Measurements from ENCODE around the gene SLC1A7. TPM values are rescaled to one million over a fixed set of nuclear protein-coding genes. Genes with fewer than 3 reads are reported as not detected.

SLC1A7 gene
- total and polyA plus RNA-seq, 2 experiments from 2014 or later = not detected

GRCh38 chr1:53067886-53068285, 74.6 kb downstream of the SLC1A7 start:
- DNase-seq (ENCODE audit: low read depth in 1 of 2, low spot score in 1 of 2) = no peak
- Histone ChIP-seq H3K27me3 (peaks cover 21% of the 10 kb centered on the region), H3K27ac (no peak overlapping the region), H3K36me3 (no peaks in the 10 kb centered on the region), H3K4me1 (ENCODE audit: low read depth) (peaks cover under 1% of the 10 kb centered on the region), H3K4me3 (no peak overlapping the region), H3K9me3 (ENCODE audit: low read depth) (no peaks in the 10 kb centered on the region)
- no peak for TF ChIP-seq CTCF (IDR thresholded peaks at IDR 0.05; ENCODE audit: low read depth, low read length)

- Histone ChIP-seq H3K27me3 (peaks cover 29% of the 10 kb centered on the region), H3K27ac (no peak overlapping the region), H3K4me1 (ENCODE audit: low read depth) (peaks cover 5% of the 10 kb centered on the region), H3K9me3 (ENCODE audit: low read depth) (no peaks in the 10 kb centered on the region), H3K36me3 (no peaks in the 10 kb centered on the region), H3K4me3 (no peak overlapping the region)
- DNase-seq (ENCODE audit: low read depth in 1 of 2, low spot score in 1 of 2) = peak in 1 of 2 donors; percentile 30
- no peak for TF ChIP-seq CTCF (IDR thresholded peaks at IDR 0.05; ENCODE audit: low read depth, low read length)
Measured at GRCh38 chr1:53066891-53067738, 75.3 kb downstream of the SLC1A7 start.

- TF ChIP-seq CTCF (IDR thresholded peaks at IDR 0.05; ENCODE audit: low read depth, low read length) = no peak
- no peak for DNase-seq (ENCODE audit: low read depth in 1 of 2, low spot score in 1 of 2)
Measured at GRCh38 chr1:53066488-53066887, 76.0 kb downstream of the SLC1A7 start.

DNA sequence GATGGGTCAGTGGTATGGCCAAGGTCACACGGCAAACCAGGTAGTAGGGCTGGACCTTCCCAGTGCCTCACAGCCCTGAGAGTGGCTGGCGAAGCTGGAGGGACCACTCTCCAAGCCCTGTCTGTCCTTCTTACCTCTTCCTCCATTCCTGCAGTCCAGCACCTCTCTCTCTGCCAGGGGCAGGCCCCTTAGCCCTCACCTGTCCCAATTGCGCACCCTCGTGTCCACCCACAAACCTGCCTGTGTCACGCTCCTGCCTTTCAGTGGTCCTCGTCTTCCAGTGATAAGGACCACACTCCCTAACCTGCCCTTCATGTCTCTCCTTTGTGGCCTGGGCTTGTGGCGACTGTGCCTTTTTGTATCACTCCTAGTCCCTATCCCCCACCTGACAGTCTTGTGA, 77.0 kb downstream of the SLC1A7 start:
- no peak for TF ChIP-seq CTCF (IDR thresholded peaks at IDR 0.05; ENCODE audit: low read depth, low read length)
- Histone ChIP-seq H3K27ac (no peak overlapping the region), H3K27me3 (peaks cover 46% of the 10 kb centered on the region), H3K4me1 (ENCODE audit: low read depth) (peaks cover 5% of the 10 kb centered on the region), H3K36me3 (no peaks in the 10 kb centered on the region), H3K9me3 (ENCODE audit: low read depth) (no peaks in the 10 kb centered on the region), H3K4me3 (no peak overlapping the region)
- DNase-seq (ENCODE audit: low read depth in 1 of 2, low spot score in 1 of 2) = no peak

More at GRCh38 chr1:53066488-53066887, 76.0 kb downstream of the SLC1A7 start:
- Histone ChIP-seq H3K27me3 (peaks cover 35% of the 10 kb centered on the region), H3K36me3 (no peaks in the 10 kb centered on the region), H3K9me3 (ENCODE audit: low read depth) (no peaks in the 10 kb centered on the region), H3K27ac (no peak overlapping the region), H3K4me1 (ENCODE audit: low read depth) (peaks cover 5% of the 10 kb centered on the region), H3K4me3 (no peak overlapping the region)

DNA sequence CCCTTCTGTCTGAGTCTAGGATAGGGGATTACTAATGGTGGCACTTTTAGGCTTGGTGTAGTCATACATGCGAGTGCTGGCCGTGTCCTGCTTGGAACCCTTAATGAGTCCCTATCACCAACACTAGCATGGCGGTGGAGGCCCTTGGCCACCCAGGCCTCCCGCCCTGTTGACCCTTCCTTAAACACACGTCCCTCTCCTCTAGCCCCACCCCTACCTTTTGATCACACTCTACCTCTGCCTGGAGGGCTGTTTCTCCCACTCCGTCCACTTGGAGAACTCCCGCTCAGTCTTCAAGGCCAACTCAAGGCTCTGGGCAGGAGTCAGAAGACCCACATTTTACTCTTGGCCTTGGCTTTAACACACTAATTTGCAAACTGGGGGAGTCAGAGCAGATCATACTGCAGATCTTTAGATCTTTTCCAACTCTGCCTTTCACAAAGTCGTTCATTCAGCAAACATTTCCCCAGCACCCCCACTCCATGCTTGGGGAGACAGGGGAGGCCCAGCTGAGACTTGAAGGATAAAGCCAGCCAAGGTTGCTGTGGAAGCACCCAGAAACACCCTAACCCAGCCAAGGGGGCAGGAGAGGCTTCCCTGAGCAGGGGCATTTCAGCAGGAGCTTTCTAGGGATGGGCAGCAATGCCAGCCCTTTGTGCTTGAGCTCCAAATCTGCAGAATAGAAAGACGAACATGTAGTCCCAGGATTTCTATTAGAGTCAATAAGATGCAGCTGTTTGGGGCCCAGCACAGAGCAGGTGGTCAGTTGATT, 78.5 kb downstream of the SLC1A7 start:
- Histone ChIP-seq H3K4me1 (ENCODE audit: low read depth) (peaks cover 5% of the 10 kb centered on the region), H3K36me3 (no peaks in the 10 kb centered on the region), H3K27me3 (peaks cover 60% of the 10 kb centered on the region), H3K27ac (no peak overlapping the region), H3K9me3 (ENCODE audit: low read depth) (no peaks in the 10 kb centered on the region), H3K4me3 (no peak overlapping the region)
- TF ChIP-seq CTCF (IDR thresholded peaks at IDR 0.05; ENCODE audit: low read depth, low read length) = no peak
- no peak for DNase-seq (ENCODE audit: low read depth in 1 of 2, low spot score in 1 of 2)

Data from cardiac muscle cell (in vitro differentiated cells and primary cell).